NCI-H69 (cell line): ENCODE measurements around the gene SNX18.

Source experiments
- DNase-seq: peaks from one replicate; lab custom pipeline; 2025; lab: John Stamatoyannopoulos, UW

The SNX18 gene

DNA sequence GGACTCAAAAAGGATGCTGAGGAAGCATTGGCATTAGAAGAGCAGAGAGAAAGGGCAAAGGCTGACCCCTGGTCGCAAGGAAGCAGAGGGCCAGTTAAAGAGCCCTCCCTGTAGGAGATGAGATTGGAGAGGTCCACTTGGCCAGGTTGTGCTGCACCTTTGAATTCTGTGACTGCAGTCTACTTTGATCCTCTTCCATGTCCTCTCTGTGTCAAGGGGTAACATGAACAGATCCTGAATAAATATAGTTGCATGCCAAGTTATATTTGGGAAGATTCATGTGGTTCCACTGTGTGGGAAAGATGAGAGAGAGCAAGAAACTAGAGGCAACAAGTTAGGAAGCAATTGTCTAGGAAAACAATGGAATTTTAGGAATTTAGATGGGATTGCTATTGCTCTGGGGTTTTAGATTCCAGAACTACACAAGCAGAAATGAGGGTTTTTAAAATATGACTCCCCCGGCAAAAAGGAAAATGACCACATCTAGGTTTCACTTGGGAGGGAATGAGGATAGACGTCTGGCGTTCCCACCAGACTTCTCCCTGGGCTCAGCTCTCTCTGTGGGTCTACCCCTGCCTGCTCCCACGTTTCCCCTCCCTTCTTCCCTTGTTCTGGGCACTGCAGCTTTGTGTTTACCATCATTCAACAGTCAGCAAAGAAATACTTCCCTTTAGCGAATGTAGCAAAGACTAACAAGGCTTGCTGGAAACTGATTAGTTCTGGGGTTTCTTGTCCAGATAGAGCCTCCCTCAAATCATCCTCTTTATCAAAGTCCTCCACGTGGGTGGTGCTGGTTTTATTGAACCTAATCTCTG, 63.6 kb downstream of the SNX18 start:
- no peak for DNase-seq

DNA sequence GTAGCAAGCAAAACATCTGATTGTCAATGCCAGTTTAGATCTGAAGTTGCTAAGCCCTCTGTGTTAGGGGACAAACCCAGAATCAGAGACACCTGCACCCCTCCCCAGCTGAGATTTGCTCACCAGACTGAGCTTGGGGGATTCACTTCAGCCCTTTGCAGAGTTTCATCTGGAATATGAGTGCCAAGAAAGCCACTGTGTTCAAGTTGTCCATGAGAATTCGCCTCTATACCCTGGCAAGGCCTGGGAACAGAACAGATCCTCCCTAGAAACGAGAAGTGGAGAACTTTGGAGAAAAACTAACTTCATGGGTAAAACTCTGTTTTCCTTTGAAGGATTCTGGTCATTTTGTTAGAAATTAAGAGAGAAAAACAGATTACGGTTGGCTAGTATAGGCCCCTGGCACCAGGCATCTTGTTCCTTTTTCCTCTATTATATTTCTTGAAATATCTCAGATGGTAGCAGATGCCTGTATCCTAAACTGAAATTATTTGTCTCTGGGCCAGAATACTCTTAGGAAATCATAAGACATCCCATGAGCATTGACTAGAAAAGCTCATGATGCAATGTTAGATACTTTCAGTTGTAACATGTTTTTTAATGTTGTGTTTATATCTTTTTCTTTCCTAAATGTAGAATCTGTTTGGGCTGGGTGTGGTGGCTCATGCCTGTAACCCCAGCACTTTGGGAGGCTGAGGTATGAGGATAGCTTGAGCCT, 64.4 kb downstream of the SNX18 start:
- no peak for DNase-seq

DNA sequence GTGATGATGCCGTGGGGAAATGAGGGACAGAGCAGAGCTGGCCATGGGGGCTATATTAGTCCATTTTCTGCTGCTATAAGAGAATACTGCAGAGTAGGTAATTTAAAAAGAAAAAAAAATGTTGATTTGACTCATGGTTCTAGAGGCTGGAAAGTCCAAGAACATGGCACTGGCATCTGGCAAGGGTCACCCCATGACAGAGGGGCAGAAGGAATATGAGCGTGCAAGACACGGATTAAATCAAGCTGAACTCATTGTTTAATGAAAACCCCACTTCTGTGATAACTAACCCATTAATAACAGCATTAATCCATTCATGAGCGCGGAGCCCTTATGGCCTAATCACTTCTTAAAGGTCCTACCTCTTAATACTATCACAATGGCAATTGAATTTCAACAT, 68.8 kb downstream of the SNX18 start:
- no peak for DNase-seq

DNA sequence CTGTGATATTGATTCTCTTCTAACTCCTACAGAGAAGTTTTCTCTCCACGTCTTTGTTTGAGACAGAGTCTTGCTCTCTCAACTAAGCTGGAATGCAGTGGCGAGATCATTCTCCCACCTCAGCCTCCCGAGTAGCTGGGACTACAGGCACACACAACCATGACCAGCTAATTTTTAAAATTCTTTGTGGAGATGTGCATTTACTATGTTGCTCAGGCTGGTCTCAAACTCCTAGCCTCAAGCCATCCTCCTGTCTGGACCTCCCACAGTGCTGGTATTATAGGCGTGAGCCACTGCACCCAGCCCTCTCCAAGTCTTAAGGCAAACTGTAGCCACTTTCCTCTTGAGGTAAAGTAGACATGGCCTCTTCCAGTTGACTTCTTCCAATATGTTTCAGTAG, 72.2 kb downstream of the SNX18 start:
- DNase-seq: no peak

DNA sequence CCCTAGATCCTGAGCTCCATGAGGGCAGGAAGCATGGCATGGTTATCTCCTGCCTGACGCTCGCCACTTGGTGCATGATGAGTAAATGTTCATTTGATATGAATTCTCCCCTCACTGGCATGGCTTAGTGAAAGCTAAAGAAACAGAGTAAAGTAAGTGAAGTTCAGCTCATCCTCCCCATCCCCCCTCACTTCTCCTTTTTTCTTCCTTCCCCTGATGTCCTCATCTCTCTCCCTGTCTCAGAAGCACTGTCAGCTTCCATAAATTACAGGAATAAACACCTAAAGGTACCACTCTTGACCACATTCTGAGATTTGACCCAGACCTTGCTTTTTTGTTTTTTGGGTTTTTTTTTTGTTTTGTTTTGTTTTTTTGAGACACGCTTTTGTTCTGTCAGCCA, 73.3 kb downstream of the SNX18 start:
- DNase-seq: no peak

DNA sequence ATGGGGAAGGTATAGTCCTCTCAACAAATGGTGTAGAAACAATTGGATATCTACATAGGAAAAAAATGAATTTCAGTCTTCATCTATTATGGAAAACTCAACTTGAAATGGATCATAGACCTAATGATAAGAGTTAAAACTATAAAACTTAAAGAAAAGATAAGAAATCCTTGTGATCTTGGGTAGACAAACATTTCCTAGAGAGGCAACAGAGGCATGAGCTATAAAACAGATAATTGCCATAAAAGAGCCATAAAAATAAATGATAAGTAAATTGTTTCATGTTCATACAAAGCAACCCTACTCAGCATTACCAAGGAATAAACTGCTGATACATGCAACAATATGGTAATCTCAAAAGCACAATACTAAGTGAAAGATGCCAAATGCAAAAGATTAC, 76.2 kb downstream of the SNX18 start:
- no peak for DNase-seq

DNA sequence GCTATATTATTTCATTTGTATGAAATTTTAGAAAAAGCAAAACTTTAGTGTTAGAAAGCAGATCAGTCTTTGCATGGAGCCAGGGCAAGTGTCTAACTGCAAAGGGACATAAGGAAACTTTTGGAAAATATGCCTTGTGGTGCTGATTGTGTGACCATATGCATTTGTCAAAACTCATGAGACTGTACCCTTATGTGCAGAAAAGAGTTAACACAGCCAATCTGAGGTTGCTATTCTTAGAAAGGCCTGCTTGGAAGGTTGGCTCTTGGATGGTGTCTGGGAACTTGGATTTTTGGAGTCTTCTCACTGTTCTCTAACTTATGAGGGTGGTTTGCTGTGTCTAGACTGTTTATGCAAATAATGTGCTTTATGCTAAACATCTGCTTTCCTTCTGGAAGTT, 76.6 kb downstream of the SNX18 start:
- DNase-seq: no peak

DNA sequence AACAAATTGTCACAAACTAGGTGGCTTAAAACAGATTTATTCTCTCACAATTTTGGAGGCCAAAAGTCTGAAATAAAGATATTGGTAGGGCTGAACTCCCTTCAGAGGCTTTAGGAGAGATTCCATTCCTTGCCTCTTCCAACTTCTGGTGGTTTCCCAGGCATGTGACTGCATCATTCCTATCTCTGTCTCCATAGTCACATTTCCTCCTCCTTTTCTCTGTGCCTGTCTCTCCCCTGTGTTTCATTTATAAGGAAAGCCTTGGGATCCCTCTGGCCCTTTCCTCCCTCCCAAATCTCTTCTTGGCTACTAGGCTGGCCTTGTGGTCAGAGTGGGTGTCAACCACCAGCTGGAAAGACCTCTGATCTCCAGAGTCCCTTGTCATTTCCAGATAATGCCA, 78.2 kb downstream of the SNX18 start:
- DNase-seq: no peak
